HEK293T (cell line): ENCODE data around the gene CEP95.

Experiments used
- ARNT ChIP-seq: fragments of 450-650 bp; IDR thresholded peaks from 2 replicates; pipeline ENCODE4 v1.6.1; 2017; ENCODE audit warnings: mild to moderate bottlenecking
- BHLHE40 ChIP-seq: fragments of 450-650 bp; IDR thresholded peaks from 2 replicates; pipeline ENCODE4 v1.6.1; 2016; ENCODE audit warnings: mild to moderate bottlenecking, moderate library complexity, borderline replicate concordance
- CTBP1 ChIP-seq: fragments of 450-650 bp; IDR thresholded peaks from 2 replicates; pipeline ENCODE4 v1.6.1; 2016; ENCODE audit warnings: borderline replicate concordance
- ELF4 ChIP-seq: fragments of 450-650 bp; IDR thresholded peaks from 2 replicates; pipeline ENCODE4 v1.6.1; 2017; ENCODE audit warnings: antibody characterized with exemption
- FOXA1 ChIP-seq: fragments of 450-650 bp; IDR thresholded peaks from 2 replicates; pipeline ENCODE4 v1.6.1; 2016; ENCODE audit warnings: mild to moderate bottlenecking
- FOXK2 ChIP-seq: fragments of 450-650 bp; IDR thresholded peaks from 2 replicates; pipeline ENCODE4 v1.6.1; 2016; ENCODE audit warnings: mild to moderate bottlenecking
- FOXM1 ChIP-seq: fragments of 450-650 bp; IDR thresholded peaks from 2 replicates; pipeline ENCODE4 v1.6.1; 2017; ENCODE audit warnings: mild to moderate bottlenecking, borderline replicate concordance
- HDGF ChIP-seq: fragments of 450-650 bp; IDR thresholded peaks from 2 replicates; pipeline ENCODE4 v1.6.1; 2017; ENCODE audit warnings: antibody characterized with exemption, borderline replicate concordance
- LEF1 ChIP-seq: fragments of 450-650 bp; IDR thresholded peaks from 2 replicates; pipeline ENCODE4 v1.6.1; 2017; ENCODE audit warnings: mild to moderate bottlenecking, borderline replicate concordance
- PKNOX1 ChIP-seq: fragments of 450-650 bp; IDR thresholded peaks from 2 replicates; pipeline ENCODE4 v1.6.1; 2016
- SP1 ChIP-seq: fragments of 450-650 bp; IDR thresholded peaks from 2 replicates; pipeline ENCODE4 v1.6.1; 2017
- SUZ12 ChIP-seq: fragments of 450-650 bp; IDR thresholded peaks from 2 replicates; pipeline ENCODE4 v1.6.1; 2016; ENCODE audit warnings: mild to moderate bottlenecking
- TARDBP ChIP-seq: fragments of 450-650 bp; IDR thresholded peaks from 2 replicates; pipeline ENCODE4 v1.6.1; 2016
- ZNF384 ChIP-seq: fragments of 450-650 bp; IDR thresholded peaks from 2 replicates; pipeline ENCODE4 v1.6.1; 2016

- TF ChIP-seq ARNT (no peak), FOXK2 (no peak), SP1 (no peak), HDGF (no peak), BHLHE40 (no peak), ZNF384 (no peak), FOXM1 (no peak), SUZ12 (no peak), FOXA1 (no peak), TARDBP (no peak), LEF1 (no peak), ELF4 (no peak), CTBP1 (no peak), PKNOX1 (no peak)
These were observed 3.4 kb upstream of the CEP95 start for GRCh38 chr17:64503341-64503740.
